D721Med (cell line): ENCODE measurements around the gene SPTBN2.
"Not testable (repeated sequence)": the region's sequence is repeated elsewhere in the genome, so short reads cannot be mapped to it uniquely, and the experiment has no call there.

Source experiments
- DNase-seq: peaks from one replicate; pipeline ENCODE4 v3.0.0; 2011; ENCODE audit warnings: low spot score; ENCODE audit not compliant: insufficient read length
- FAIRE-seq: peaks from 2 replicates; lab custom pipeline; 2011; peaks lifted over from hg19 to GRCh38; lab: Jason Lieb, UNC
- TF ChIP-seq, protein P1 (sequence below): IDR thresholded peaks from 2 replicates; pipeline ENCODE4 v1.5.1; 2012; ENCODE audit warnings: mild to moderate bottlenecking, control low read depth; ENCODE audit not compliant: insufficient read depth; ENCODE audit errors: missing control alignments

SPTBN2 gene

DNA sequence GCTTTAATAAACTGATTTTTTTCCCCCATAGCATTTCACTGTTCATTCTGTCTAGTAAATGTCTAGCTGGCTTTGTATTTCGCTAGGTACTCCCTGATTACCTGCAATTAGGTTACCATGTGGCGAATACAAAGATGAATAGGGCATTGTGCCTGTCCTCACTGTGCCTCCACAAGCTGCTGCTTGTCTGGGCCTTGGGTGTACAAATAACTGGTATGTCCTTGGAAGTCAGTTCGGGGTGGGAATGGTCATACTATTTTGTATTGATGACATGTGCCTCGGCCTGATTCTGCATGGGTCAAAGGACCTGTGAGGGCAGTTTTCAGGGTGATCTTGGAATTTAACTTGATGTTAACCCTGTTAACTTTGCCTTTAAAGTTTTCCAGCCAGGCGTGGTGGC lies 79.1 kb downstream of the SPTBN2 start:
- FAIRE-seq = no peak
- TF ChIP-seq, protein P1, sequence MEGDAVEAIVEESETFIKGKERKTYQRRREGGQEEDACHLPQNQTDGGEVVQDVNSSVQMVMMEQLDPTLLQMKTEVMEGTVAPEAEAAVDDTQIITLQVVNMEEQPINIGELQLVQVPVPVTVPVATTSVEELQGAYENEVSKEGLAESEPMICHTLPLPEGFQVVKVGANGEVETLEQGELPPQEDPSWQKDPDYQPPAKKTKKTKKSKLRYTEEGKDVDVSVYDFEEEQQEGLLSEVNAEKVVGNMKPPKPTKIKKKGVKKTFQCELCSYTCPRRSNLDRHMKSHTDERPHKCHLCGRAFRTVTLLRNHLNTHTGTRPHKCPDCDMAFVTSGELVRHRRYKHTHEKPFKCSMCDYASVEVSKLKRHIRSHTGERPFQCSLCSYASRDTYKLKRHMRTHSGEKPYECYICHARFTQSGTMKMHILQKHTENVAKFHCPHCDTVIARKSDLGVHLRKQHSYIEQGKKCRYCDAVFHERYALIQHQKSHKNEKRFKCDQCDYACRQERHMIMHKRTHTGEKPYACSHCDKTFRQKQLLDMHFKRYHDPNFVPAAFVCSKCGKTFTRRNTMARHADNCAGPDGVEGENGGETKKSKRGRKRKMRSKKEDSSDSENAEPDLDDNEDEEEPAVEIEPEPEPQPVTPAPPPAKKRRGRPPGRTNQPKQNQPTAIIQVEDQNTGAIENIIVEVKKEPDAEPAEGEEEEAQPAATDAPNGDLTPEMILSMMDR = no peak
- DNase-seq = no peak

DNA sequence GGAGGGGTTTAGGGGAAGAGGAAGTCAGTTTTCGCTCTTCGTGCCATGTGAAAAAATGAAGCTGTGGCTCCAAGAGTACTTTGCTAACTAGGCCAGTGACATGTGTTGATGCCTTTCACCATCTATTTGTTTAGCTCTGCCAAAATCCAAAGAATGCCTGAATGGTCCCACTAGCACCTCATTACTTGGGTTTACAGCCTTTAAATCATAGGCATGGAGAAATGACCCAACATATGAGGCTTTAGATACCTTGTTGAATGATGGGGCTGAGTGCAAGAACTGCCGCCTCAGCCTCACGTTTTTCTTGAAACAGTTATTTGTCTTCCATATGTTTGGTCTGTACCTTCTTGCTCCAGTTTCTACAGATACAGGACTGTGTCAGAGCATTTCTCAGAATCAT lies 82.2 kb downstream of the SPTBN2 start:
- TF ChIP-seq, protein P1 = no peak
- DNase-seq (no peak), FAIRE-seq (no peak)

DNA sequence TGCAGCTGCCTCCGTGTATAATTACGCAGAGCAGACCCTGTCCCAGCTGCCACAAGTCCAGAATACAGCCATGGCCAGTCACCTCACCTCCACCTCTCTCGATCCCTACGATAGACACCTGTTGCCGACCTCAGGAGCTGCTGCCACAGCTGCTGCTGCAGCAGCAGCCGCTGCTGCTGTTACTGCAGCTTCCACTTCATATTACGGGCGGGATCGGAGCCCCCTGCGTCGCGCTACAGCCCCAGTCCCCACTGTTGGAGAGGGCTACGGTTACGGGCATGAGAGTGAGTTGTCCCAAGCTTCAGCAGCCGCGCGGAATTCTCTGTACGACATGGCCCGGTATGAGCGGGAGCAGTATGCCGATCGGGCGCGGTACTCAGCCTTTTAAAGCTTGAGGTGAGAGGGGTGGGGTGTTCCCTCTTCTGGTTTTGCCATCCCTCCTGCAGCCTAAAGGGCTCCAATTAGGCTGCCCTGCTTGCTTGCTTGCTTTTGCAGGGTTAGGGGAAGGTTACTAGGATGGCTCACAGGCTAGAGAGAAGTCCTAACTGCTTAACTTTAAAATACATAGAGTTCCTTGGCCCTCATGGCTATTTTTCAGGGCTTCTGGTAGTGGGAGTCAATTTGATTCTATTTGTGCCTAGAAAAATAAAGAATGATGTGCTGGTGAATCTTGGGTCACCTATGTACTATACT lies 85.1 kb downstream of the SPTBN2 start:
- FAIRE-seq (no peak), DNase-seq (no peak)
- TF ChIP-seq, protein P1 = no peak

DNA sequence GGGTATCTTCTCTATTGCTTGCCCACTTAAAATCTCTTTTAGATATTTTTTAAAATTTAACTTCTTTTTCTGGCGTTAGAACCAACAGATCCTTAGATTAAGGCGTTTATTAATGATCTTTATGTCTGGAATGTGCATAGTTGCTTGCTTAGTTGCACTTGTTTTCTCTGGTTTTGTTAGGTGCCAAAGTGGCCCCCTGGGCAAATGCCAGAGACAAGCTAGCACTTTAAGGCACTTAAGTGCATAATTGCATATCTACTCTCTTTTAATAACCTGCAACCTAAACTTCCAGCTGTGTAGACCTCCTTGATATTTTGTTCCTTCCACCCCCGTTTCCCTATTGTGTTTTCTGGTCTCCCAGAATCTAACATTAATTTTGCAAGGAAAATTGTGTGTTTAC lies 87.2 kb downstream of the SPTBN2 start:
- TF ChIP-seq, protein P1 = no peak
- FAIRE-seq (no peak), DNase-seq (no peak)

DNA sequence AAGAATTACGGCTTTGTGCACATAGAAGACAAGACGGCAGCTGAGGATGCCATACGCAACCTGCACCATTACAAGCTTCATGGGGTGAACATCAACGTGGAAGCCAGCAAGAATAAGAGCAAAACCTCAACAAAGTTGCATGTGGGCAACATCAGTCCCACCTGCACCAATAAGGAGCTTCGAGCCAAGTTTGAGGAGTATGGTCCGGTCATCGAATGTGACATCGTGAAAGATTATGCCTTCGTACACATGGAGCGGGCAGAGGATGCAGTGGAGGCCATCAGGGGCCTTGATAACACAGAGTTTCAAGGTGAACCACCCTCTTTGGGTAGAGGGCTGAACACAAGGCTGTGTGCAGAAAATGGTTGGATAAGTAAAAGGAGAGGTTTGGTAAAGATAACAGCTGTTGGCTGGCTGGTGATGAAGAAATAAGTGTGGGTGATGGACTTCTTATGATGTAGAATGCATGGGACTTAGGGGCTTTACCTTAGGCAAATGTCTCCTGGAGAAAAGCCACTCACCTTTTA lies 89.1 kb downstream of the SPTBN2 start:
- not testable (repeated sequence) for DNase-seq, FAIRE-seq

DNA sequence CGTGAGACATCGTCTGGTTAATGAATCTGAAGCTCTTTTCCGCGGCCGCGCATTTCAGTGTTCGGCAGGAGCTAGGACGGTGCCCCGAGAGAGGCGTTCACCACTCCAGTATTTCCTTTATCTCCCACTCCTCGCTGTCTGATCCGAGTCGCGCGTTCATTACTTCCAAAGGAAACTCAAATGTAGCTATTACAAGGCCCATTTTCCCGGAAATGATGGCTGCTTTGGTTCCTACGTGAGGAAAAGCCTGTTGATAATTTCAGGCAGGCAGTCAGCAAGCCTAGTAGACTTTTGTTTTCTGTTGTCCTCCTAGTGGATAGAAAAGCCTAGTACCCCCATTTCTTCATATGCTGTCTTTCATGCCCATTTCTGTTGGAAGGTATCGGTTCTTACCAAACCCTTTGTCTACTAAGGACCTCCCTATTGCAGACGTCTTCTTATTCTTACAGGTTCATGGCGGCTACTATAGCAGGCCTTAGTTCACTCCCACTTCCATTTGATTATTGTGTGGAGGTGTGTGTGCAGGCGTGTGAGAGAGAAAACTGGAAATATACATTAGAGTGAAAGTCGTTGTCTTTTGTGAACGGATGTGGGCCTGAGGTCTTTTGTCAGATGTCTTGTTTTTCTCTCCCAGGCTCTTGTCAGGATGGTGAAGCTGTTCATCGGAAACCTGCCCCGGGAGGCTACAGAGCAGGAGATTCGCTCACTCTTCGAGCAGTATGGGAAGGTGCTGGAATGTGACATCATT lies 89.8 kb downstream of the SPTBN2 start:
- no peak for DNase-seq
- no peak for FAIRE-seq
- TF ChIP-seq, protein P1 = no peak

DNA sequence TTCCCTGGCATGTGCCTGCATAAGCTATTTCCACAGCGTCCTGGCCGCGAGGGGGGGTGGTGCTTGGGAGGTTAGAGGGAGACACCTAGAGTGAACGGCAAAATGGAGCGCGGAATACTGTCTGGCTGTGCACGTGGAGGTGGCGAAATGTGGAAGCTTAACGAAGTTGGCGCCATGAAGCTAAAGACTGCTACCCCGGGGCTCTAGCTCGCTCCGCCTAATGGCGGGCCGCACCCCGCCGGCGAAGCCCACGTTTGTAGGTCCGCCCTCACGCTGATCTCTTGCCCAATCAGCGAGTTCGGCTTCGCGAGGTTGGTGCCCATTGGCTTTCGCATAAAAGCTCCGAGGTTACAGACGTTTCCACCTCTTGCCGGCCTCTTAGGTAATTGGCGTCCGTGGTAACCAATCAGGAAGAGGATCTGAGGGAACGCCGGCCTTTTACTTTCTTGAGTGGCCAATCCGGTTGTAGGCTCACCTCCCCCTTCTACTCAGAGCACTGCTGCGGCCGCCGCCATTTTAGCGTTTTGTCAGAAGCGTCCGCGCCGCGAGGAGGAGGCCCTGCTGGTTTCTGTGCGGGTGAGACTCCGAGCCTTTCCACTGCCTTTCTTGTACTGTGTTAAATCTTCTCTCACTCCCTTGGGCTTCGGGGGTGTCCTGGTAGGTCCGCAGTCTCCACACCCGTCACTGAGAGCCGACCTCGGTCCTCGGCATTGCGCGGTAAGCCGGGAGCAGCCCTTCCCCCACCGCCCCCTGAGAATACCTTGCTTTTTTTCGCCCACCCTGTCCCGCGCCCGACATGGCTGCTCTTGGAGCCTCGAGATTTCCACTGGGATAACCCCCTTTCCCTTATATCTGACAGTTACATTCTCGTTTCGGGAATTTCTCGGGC lies 90.6 kb downstream of the SPTBN2 start, which contains the start of gene RBM4:
Gene RBM4, plus strand, starts transcription at position 527 of the 889 bp plus-strand sequence. CDS start 1,009 bp downstream, outside the sequence.
- FAIRE-seq = no peak
- peak; percentile 75 for DNase-seq
- TF ChIP-seq, protein P1 = no peak
